ENCODE measurements around the gene CDKAL1. TPM values are rescaled to one million over a fixed set of nuclear protein-coding genes. Genes with fewer than 3 reads are reported as not detected.

The CDKAL1 gene
- polyA plus RNA-seq, 2 of the 4 experiments (the other 2 are of a cell fraction): 4.7 to 8.3 TPM

DNA sequence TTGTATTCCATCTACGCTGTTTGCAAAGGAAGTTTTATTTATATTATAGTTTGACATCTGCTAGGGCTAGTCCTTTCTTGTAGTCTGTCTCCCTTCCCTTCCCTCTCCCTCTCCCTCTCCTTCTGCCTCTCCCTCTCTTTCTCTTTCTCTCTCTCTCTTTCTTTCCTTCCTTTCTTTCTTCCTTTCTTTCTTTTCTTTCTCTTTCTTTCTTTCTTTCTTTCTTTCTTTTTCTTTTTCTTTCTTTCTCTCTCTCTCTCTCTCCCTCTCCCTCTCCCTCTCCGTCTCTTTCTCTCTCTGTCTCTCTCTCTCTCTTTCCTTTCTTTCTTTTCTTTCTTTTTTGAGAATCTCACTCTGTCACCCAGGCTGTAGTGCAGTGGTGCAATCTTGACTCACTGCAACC is 137.8 kb downstream of the CDKAL1 start (continued):
- TF ChIP-seq MAFK (IDR thresholded peaks at IDR 0.05; ENCODE audit: partially characterized antibody) (no peak), JUN (IDR thresholded peaks at IDR 0.05) (no peak), ZSCAN20 (CRISPR knock-in tag; IDR thresholded peaks at IDR 0.05) (no peak), TP53 (CRISPR knock-in tag; IDR thresholded peaks at IDR 0.05) (no peak), CBX8 (IDR thresholded peaks at IDR 0.05) (no peak), KDM1A (IDR thresholded peaks at IDR 0.05; ENCODE audit: low read depth) (no peak), MYC (IDR thresholded peaks at IDR 0.05; ENCODE audit: borderline replicate concordance, low read length) (no peak)

DNA sequence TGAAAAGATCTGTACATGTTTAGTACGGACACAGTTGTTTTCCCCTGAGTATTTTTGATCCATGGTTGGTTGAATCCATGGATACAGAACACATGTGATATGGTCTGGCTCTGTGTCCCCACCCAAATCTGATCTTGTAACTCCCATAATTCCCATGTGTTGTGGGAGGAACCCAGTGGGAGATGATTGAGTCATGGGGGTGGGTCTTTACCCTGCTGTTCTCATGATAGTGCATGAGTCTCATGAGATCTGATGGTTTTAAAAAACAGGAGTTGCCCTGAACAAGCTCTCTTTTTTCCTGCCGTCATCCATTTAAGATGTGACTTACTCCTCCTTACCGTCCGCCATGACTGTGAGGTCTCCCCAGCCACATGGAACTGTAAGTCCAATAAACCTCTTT is 139.2 kb downstream of the CDKAL1 start:
- no peak overlapping the region for H3K4me3 ChIP-seq
- ChIA-PET POLR2A (no interaction called here), CTCF (no interaction called here)
- TF ChIP-seq, protein P1, sequence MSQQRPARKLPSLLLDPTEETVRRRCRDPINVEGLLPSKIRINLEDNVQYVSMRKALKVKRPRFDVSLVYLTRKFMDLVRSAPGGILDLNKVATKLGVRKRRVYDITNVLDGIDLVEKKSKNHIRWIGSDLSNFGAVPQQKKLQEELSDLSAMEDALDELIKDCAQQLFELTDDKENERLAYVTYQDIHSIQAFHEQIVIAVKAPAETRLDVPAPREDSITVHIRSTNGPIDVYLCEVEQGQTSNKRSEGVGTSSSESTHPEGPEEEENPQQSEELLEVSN (IDR thresholded peaks at IDR 0.05; ENCODE audit: borderline replicate concordance, low read depth): no peak
- TF ChIP-seq ZNF302 (CRISPR knock-in tag; IDR thresholded peaks at IDR 0.05) (no peak), MAZ (IDR thresholded peaks at IDR 0.05; ENCODE audit: borderline replicate concordance, low read depth, low read length) (no peak), RCOR1 (IDR thresholded peaks at IDR 0.05; ENCODE audit: low read depth, low read length) (no peak), CHD4 (IDR thresholded peaks at IDR 0.05; ENCODE audit: borderline replicate concordance) (no peak), EP300 (IDR thresholded peaks at IDR 0.05) (no peak), RARB (CRISPR knock-in tag; IDR thresholded peaks at IDR 0.05) (no peak), BHLHE40 (IDR thresholded peaks at IDR 0.05; ENCODE audit: low read depth, low read length) (no peak), RFX5 (IDR thresholded peaks at IDR 0.05) (no peak), TFCP2L1 (CRISPR knock-in tag; IDR thresholded peaks at IDR 0.05) (no peak), NPAS2 (CRISPR knock-in tag; IDR thresholded peaks at IDR 0.05; ENCODE audit: borderline replicate concordance) (no peak), EHF (CRISPR knock-in tag; IDR thresholded peaks at IDR 0.05) (no peak)
- FAIRE-seq (no peak), ATAC-seq (no peak), DNase-seq (ENCODE audit: low read depth in 1 of 2, low spot score in 1 of 2) (no peak)
- WGBS (ENCODE audit: missing lambda C conversion rate): 90% methylated on average over 4 of the region's 4 CpGs
- no peak overlapping the region for H3K27ac ChIP-seq
- no peaks in the 10 kb centered on the region for H3K9me3 ChIP-seq
- no peak overlapping the region for H3K4me2 ChIP-seq
- no peaks in the 10 kb centered on the region for H3K4me1 ChIP-seq

DNA sequence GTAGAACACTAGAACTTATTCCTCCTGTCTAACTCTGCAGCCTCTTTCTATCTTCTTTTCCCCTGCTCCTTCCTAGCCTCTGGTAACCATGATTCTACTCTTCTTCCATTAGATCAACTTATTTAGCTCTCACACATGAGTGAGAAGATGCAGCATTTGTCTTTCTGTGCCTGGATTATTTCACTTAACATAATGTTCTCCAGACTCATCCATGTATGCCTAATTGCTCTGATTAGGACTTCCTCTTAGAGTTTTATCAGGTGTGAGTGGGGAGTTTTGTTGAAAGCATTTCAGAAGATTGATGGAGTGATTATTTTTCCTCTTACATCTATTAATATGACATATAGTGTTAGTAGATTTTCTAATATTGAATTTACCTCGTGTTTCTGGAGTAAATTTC is 140.4 kb downstream of the CDKAL1 start:
- Histone ChIP-seq H3K4me2 (no peak overlapping the region), H3K4me3 (no peak overlapping the region), H3K4me1 (no peaks in the 10 kb centered on the region), H3K27ac (no peak overlapping the region), H3K9me3 (no peaks in the 10 kb centered on the region)
- FAIRE-seq: no peak
- no peak for DNase-seq (ENCODE audit: low read depth in 1 of 2, low spot score in 1 of 2)
- CTCF ChIA-PET: no interaction called here
- ATAC-seq: no peak
- POLR2A ChIA-PET: no interaction called here
- TF ChIP-seq, protein P2, sequence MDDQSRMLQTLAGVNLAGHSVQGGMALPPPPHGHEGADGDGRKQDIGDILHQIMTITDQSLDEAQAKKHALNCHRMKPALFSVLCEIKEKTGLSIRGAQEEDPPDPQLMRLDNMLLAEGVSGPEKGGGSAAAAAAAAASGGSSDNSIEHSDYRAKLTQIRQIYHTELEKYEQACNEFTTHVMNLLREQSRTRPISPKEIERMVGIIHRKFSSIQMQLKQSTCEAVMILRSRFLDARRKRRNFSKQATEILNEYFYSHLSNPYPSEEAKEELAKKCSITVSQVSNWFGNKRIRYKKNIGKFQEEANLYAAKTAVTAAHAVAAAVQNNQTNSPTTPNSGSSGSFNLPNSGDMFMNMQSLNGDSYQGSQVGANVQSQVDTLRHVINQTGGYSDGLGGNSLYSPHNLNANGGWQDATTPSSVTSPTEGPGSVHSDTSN (IDR thresholded peaks at IDR 0.05): no peak
- no peak for TF ChIP-seq ESRRA (IDR thresholded peaks at IDR 0.05; ENCODE audit: borderline replicate concordance, low read length)
- no peak for TF ChIP-seq ZNF302 (CRISPR knock-in tag; IDR thresholded peaks at IDR 0.05)
- no peak for TF ChIP-seq HDAC2 (IDR thresholded peaks at IDR 0.05)
- WGBS (ENCODE audit: missing lambda C conversion rate): 17% methylated on average over 1 of the region's 1 CpG

DNA sequence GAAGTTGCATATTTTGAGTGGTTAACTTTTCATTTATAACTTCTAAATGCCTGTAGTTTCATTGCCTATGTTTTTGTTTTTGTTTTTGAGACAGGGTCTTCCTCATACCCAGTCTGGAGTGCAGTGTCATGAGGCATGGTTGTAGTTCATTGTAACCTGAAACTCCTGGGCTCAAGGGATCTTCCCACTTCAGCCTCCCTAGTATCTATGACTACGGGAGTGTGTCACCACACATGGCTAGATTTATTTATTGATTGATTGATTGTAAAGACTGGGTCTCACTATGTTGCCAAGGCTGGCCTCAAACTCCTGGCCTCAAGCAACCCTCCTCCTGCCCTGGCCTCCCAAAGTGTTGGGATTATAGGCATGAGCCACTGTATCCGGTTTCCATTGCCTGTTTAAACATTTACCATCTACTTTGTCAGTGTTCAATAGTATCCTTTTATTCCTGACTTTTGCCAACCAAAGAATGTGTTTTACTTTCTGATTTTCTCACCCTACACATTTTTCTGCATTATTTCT is 144.6 kb downstream of the CDKAL1 start:
- FAIRE-seq (no peak), ATAC-seq (no peak), DNase-seq (ENCODE audit: low read depth in 1 of 2, low spot score in 1 of 2) (no peak)
- ChIA-PET POLR2A (no interaction called here), CTCF (no interaction called here)
- WGBS (ENCODE audit: missing lambda C conversion rate): 92% methylated on average over 2 of the region's 2 CpGs
- Histone ChIP-seq H3K4me3 (no peak overlapping the region), H3K27ac (no peak overlapping the region), H3K4me2 (no peak overlapping the region), H3K4me1 (no peaks in the 10 kb centered on the region), H3K9me3 (no peaks in the 10 kb centered on the region)
- TF ChIP-seq ZFP36 (IDR thresholded peaks at IDR 0.05; ENCODE audit: borderline replicate concordance, partially characterized antibody): no peak
- TF ChIP-seq NFE2L2 (conservative IDR thresholded peaks at IDR 0.05; ENCODE audit: low read length): no peak
- TF ChIP-seq JUN (IDR thresholded peaks at IDR 0.05): no peak
- TF ChIP-seq ZC3H11A (IDR thresholded peaks at IDR 0.05): no peak
- TF ChIP-seq TFCP2L1 (CRISPR knock-in tag; IDR thresholded peaks at IDR 0.05): no peak
- no peak for TF ChIP-seq MAFK (IDR thresholded peaks at IDR 0.05; ENCODE audit: partially characterized antibody)
- no peak for TF ChIP-seq MAZ (IDR thresholded peaks at IDR 0.05; ENCODE audit: borderline replicate concordance, low read depth, low read length)
- no peak for TF ChIP-seq CBX8 (IDR thresholded peaks at IDR 0.05)
- no peak for TF ChIP-seq RFX5 (IDR thresholded peaks at IDR 0.05)
- TF ChIP-seq, protein P2 (IDR thresholded peaks at IDR 0.05): no peak
- TF ChIP-seq, protein P3, sequence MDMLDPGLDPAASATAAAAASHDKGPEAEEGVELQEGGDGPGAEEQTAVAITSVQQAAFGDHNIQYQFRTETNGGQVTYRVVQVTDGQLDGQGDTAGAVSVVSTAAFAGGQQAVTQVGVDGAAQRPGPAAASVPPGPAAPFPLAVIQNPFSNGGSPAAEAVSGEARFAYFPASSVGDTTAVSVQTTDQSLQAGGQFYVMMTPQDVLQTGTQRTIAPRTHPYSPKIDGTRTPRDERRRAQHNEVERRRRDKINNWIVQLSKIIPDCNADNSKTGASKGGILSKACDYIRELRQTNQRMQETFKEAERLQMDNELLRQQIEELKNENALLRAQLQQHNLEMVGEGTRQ (IDR thresholded peaks at IDR 0.05): no peak
- no peak for TF ChIP-seq POLR2A (IDR thresholded peaks at IDR 0.05; ENCODE audit: low read length)
- TF ChIP-seq HDAC2 (IDR thresholded peaks at IDR 0.05): no peak
